ENCODE data around the gene MSL1. TPM values are rescaled to one million over a fixed set of nuclear protein-coding genes. Genes with fewer than 3 reads are reported as not detected.
A peak's percentile ranks its signal among the peaks of the same experiment; 100 is the strongest.

The MSL1 gene
- total RNA-seq, 1 donor from 2014 or later, result 84.4 TPM

- Histone ChIP-seq H3K4me1 (peaks cover 96% of the 10 kb centered on the region), H3K27me3 (no peaks in the 10 kb centered on the region), H3K4me3 (peak overlapping the region; percentile 8), H3K27ac (peak overlapping the region; percentile 95), H3K9me3 (no peaks in the 10 kb centered on the region), H3K36me3 (no peaks in the 10 kb centered on the region)
- no peak for ATAC-seq
- intact Hi-C loops (cut with DNase I), result no loop called here
- no peak for DNase-seq
- TF ChIP-seq, protein P1, sequence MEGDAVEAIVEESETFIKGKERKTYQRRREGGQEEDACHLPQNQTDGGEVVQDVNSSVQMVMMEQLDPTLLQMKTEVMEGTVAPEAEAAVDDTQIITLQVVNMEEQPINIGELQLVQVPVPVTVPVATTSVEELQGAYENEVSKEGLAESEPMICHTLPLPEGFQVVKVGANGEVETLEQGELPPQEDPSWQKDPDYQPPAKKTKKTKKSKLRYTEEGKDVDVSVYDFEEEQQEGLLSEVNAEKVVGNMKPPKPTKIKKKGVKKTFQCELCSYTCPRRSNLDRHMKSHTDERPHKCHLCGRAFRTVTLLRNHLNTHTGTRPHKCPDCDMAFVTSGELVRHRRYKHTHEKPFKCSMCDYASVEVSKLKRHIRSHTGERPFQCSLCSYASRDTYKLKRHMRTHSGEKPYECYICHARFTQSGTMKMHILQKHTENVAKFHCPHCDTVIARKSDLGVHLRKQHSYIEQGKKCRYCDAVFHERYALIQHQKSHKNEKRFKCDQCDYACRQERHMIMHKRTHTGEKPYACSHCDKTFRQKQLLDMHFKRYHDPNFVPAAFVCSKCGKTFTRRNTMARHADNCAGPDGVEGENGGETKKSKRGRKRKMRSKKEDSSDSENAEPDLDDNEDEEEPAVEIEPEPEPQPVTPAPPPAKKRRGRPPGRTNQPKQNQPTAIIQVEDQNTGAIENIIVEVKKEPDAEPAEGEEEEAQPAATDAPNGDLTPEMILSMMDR (IDR thresholded peaks at IDR 0.05), result no peak
Observed at GRCh38 chr17:40106760-40107521, 14.8 kb upstream of the MSL1 start.

DNA sequence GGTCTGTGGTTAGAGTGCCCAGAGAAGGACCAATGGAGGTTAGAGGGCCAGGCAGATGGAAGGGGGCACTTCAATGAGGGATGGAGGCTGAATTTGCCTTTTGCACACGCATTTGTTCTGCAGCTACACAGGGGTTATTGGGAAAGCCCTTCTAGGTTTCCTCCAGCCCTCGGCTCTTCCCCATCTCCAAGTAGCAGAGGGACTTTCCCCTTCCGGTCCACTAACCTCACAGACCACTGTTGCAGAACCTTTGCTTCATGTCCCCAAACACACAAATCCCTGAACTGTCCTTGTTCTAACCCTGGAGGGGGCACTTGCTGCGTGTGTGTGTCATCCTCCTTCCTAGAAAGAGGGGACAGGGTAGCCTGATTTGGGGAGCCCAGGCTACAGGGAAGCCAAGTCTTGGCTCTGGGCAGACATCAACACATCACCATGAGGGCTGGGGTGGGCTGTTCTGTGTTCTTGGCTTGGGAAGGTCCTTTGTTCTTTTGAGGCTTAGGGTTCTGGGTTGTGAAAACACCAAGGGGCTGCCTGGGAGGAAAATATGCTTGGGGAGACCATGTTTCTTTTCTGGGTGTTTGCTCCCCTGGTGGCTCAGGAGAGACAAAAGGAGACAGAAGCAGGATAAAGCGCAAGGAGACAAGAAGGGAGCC is 14.1 kb upstream of the MSL1 start:
- H3K4me1 ChIP-seq, result peaks cover 97% of the 10 kb centered on the region
- DNase-seq, result no peak
- intact Hi-C loops (cut with DNase I), result no loop called here
- peak overlapping the region; percentile 8 for H3K4me3 ChIP-seq
- TF ChIP-seq, protein P1 (IDR thresholded peaks at IDR 0.05), result no peak
- ATAC-seq, result peak; percentile 28
- H3K9me3 ChIP-seq, result no peaks in the 10 kb centered on the region
- H3K36me3 ChIP-seq, result no peaks in the 10 kb centered on the region
- peak overlapping the region; percentile 95 for H3K27ac ChIP-seq
- no peaks in the 10 kb centered on the region for H3K27me3 ChIP-seq

- H3K27me3 ChIP-seq, result no peaks in the 10 kb centered on the region
- TF ChIP-seq, protein P1 (IDR thresholded peaks at IDR 0.05), result peak; percentile 14
- H3K9me3 ChIP-seq, result no peaks in the 10 kb centered on the region
- peak overlapping the region; percentile 95 for H3K27ac ChIP-seq
- peaks cover 92% of the 10 kb centered on the region for H3K4me1 ChIP-seq
- DNase-seq (no peak), ATAC-seq (no peak)
- H3K36me3 ChIP-seq, result no peaks in the 10 kb centered on the region
- intact Hi-C loops (cut with DNase I), result no loop called here
- H3K4me3 ChIP-seq, result no peak overlapping the region
Observed at GRCh38 chr17:40108970-40109824, 12.6 kb upstream of the MSL1 start.

DNA sequence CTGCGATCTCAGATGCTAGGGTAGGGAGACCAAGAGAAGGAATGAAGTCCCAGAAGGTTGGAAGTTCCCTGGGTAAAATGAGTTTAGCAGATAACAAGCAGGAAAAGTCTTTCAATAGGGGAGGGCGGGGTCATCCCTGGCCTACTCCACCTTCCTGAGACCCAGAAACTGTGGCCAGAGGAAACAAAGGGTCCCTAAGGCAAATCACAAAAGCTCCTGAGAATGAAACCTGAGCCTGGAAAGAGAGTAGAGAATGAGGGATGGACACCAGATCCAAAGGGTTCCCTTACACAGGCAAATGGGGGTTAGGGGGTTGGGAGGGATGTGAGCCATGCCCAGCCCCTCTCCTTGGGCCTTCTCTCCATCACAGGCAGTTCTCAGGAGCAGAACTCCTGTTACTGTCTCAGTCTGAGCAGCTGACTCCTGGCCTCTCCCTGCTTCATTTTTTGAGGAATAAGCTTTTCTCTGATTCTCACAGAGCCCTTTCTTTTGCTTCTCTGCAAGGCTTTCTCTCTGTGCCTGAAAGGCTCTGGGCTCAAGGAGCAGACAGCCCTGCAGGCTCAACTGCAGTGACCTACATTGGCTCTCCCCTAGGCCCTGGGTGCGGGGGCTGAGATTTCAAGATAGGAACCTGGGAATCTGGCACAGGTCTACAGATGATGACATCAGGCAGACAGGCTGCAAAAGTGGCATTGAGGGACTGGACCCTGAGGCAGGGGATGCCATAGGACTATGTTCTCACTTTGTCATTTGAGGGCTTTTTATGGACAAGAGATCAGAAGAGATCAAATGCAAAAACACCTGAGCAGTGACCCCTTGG is 11.5 kb upstream of the MSL1 start:
- DNase-seq, result no peak
- TF ChIP-seq, protein P1 (IDR thresholded peaks at IDR 0.05), result no peak
- Histone ChIP-seq H3K36me3 (no peaks in the 10 kb centered on the region), H3K4me3 (peak overlapping the region; percentile 11), H3K27ac (peak overlapping the region; percentile 95), H3K27me3 (no peaks in the 10 kb centered on the region), H3K4me1 (peaks cover 84% of the 10 kb centered on the region), H3K9me3 (no peaks in the 10 kb centered on the region)
- no peak for ATAC-seq
- intact Hi-C loops (cut with DNase I), result no loop called here
